Tongue (tissue), 2 donors: ENCODE data around the gene TEX10. TPM values are rescaled to one million over a fixed set of nuclear protein-coding genes. Genes with fewer than 3 reads are reported as not detected.

Source experiments
- DNase-seq: peaks from one replicate; pipeline ENCODE4 v3.0.0-alpha.2; 2015
- total RNA-seq: library from RNA; depleted of rRNA; stranded (reverse); fragments of >200 nt; gene quantifications from one replicate; pipeline ENCODE4 v1.2.3, GENCODE V29; 2014

The TEX10 gene
- total RNA-seq, 1 donor from 2014 or later = 30.1 TPM

- no peak for DNase-seq
Observed at GRCh38 chr9:100284247-100284646, 68.5 kb downstream of the TEX10 start.

- DNase-seq = no peak
Observed at GRCh38 chr9:100282388-100282719, 70.4 kb downstream of the TEX10 start.

GRCh38 chr9:100281676-100282387 is 70.9 kb downstream of the TEX10 start:
- peak; percentile 4 for DNase-seq

- DNase-seq = no peak
Observed at GRCh38 chr9:100281066-100281465, 71.7 kb downstream of the TEX10 start.

- no peak for DNase-seq
Observed at GRCh38 chr9:100277166-100277979, 75.4 kb downstream of the TEX10 start.

GRCh38 chr9:100269656-100270055 is 83.1 kb downstream of the TEX10 start:
- no peak for DNase-seq

GRCh38 chr9:100268271-100268670 is 84.5 kb downstream of the TEX10 start:
- no peak for DNase-seq

GRCh38 chr9:100267211-100267610 is 85.5 kb downstream of the TEX10 start:
- no peak for DNase-seq

Other genes with a start within 250 kb of the TEX10 start
- 22.2 TPM for gene MSANTD3, start 74.2 kb upstream of the TEX10 start, total RNA-seq
- gene TMEFF1, start 120.2 kb upstream of the TEX10 start, total RNA-seq = 3.0 TPM
- gene CAVIN4, start 225.1 kb upstream of the TEX10 start, total RNA-seq = 392 TPM